Measurements from ENCODE around the gene RNF133.

DNA sequence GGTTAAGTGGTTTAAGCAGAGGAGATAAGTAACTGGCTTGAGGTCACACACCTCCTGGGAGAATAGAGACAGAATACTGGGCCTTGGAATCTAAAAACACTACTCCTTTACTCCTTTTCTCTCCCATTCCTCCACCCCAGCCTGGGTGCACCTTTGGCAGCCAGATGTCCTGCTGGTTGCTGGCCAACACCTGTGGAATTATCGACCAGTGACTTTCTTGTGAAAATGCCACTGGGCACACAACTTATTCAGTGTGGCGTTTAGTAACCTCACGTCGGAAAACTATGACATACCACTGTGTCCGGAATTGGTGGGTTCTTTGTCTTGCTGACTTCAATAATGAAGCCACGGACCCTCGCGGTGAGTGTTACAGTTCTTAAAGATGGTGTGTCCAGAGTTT, 26.4 kb downstream of the RNF133 start:
- TF ChIP-seq POLR2A (IDR thresholded peaks at IDR 0.05), result no peak
- TF ChIP-seq, protein P1, sequence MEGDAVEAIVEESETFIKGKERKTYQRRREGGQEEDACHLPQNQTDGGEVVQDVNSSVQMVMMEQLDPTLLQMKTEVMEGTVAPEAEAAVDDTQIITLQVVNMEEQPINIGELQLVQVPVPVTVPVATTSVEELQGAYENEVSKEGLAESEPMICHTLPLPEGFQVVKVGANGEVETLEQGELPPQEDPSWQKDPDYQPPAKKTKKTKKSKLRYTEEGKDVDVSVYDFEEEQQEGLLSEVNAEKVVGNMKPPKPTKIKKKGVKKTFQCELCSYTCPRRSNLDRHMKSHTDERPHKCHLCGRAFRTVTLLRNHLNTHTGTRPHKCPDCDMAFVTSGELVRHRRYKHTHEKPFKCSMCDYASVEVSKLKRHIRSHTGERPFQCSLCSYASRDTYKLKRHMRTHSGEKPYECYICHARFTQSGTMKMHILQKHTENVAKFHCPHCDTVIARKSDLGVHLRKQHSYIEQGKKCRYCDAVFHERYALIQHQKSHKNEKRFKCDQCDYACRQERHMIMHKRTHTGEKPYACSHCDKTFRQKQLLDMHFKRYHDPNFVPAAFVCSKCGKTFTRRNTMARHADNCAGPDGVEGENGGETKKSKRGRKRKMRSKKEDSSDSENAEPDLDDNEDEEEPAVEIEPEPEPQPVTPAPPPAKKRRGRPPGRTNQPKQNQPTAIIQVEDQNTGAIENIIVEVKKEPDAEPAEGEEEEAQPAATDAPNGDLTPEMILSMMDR (IDR thresholded peaks at IDR 0.05), result no peak
